ENCODE results near the gene RSU1. TPM values are rescaled to one million over a fixed set of nuclear protein-coding genes. Genes with fewer than 3 reads are reported as not detected.
A peak's percentile ranks its signal among the peaks of the same experiment; 100 is the strongest.

RSU1 gene
- total and polyA plus RNA-seq, 2 donors (not counting 3 experiments of a cell fraction or from before 2014, with no cell fraction given), result 80.2 to 104 TPM

GRCh38 chr10:16792675-16793074, 24.5 kb downstream of the RSU1 start:
- Histone ChIP-seq H3K9ac (replicated peaks; ENCODE audit: extremely low read depth, insufficient read depth, low read length) (no peak overlapping the region), H4K20me1 (replicated peaks; ENCODE audit: control insufficient read depth, extremely low read depth, insufficient read depth, low read length) (no peaks in the 10 kb centered on the region), H3K79me2 (ENCODE audit: control insufficient read depth, insufficient read depth, low read length) (peaks cover 30% of the 10 kb centered on the region), H3K27me3 (ENCODE audit: control insufficient read depth in 2 of 2, insufficient read depth in 2 of 2, low read length in 2 of 2) (no peaks in the 10 kb centered on the region), H3K4me3 (replicated peaks in 1 of 3; ENCODE audit: insufficient read depth in 1 of 3, low read depth in 1 of 3, low read length in 3 of 3) (no peak overlapping the region), H2AFZ (ENCODE audit: low read depth, low read length) (no peak overlapping the region), H3K9me3 (replicated peaks; ENCODE audit: control insufficient read depth, insufficient read depth, low read length) (no peaks in the 10 kb centered on the region), H3K9me1 (replicated peaks; ENCODE audit: control insufficient read depth, extremely low read depth, insufficient read depth, low read length) (no peaks in the 10 kb centered on the region), H3K4me1 (ENCODE audit: control insufficient read depth, extremely low read depth, insufficient read depth, low read length) (no peaks in the 10 kb centered on the region), H3K27ac (ENCODE audit: insufficient read depth, low read depth, low read length) (no peak overlapping the region), H3K36me3 (ENCODE audit: control insufficient read depth in 2 of 2, extremely low read depth in 1 of 2, insufficient read depth in 2 of 2, low read length in 2 of 2) (peaks cover 0 to 3% of the 10 kb centered on the region in 2 experiments), H3K4me2 (ENCODE audit: insufficient read depth, low read length) (no peak overlapping the region)
- FAIRE-seq, result peak; percentile 21
- ChIA-PET CTCF (interaction anchor here (3.3 kb wide), 1 partner anchor 16 kb away, joined by 12 read pairs; no protein-coding TSS in a partner anchor), POLR2A (no interaction called here)
- no peak for DNase-seq (ENCODE audit: low read depth, low spot score)
- intact Hi-C loops (cut with micrococcal nuclease), result no loop called here
- dilution Hi-C loops (cut with MboI; ENCODE audit: extremely low pct_ligation_motif_present, low sequenced_read_pairs), result no loop called here
- no peak for TF ChIP-seq FOS (IDR thresholded peaks at IDR 0.05; ENCODE audit: borderline replicate concordance, insufficient read depth, low read length)
- no peak for TF ChIP-seq CTCF (IDR thresholded peaks at IDR 0.05; ENCODE audit: extremely low read depth in 1 of 2, insufficient read depth in 1 of 2, low read depth in 1 of 2, low read length in 2 of 2)
- no peak for TF ChIP-seq POLR2A (IDR thresholded peaks at IDR 0.05; ENCODE audit: low read depth, low read length)
- no peak for TF ChIP-seq JUN (IDR thresholded peaks at IDR 0.05; ENCODE audit: borderline replicate concordance, insufficient read depth, insufficient read length, low read depth)
- TF ChIP-seq POLR2AphosphoS5 (IDR thresholded peaks at IDR 0.05; ENCODE audit: insufficient read depth, low read depth, low read length), result no peak
- no TSS peak for BruUV-seq (replicated peaks)

- no peak overlapping the region for H3K4me2 ChIP-seq (ENCODE audit: insufficient read depth, low read length)
- FAIRE-seq, result no peak
- ChIA-PET POLR2A (no interaction called here), CTCF (interaction anchor here (1.4 kb wide), 1 partner anchor 19 kb away, joined by 3 read pairs; no protein-coding TSS in a partner anchor)
- TF ChIP-seq POLR2AphosphoS5 (IDR thresholded peaks at IDR 0.05; ENCODE audit: insufficient read depth, low read depth, low read length), result no peak
- no peak for TF ChIP-seq CTCF (IDR thresholded peaks at IDR 0.05; ENCODE audit: extremely low read depth in 1 of 2, insufficient read depth in 1 of 2, low read depth in 1 of 2, low read length in 2 of 2)
- TF ChIP-seq POLR2A (IDR thresholded peaks at IDR 0.05; ENCODE audit: low read depth, low read length), result no peak
- TF ChIP-seq FOS (IDR thresholded peaks at IDR 0.05; ENCODE audit: borderline replicate concordance, insufficient read depth, low read length), result no peak
- no peak for TF ChIP-seq JUN (IDR thresholded peaks at IDR 0.05; ENCODE audit: borderline replicate concordance, insufficient read depth, insufficient read length, low read depth)
- no peak for TF ChIP-seq GATA2 (IDR thresholded peaks at IDR 0.05; ENCODE audit: insufficient read depth, insufficient read length, low read depth, low read length)
- no peak for TF ChIP-seq MYC (IDR thresholded peaks at IDR 0.05; ENCODE audit: low read depth, low read length)
- no peak for TF ChIP-seq EZH2 (IDR thresholded peaks at IDR 0.05; ENCODE audit: borderline replicate concordance, low read depth, low read length, severe bottlenecking)
- TF ChIP-seq MAX (IDR thresholded peaks at IDR 0.05; ENCODE audit: insufficient read depth, insufficient read length), result no peak
- H3K4me1 ChIP-seq (ENCODE audit: control insufficient read depth, extremely low read depth, insufficient read depth, low read length), result no peaks in the 10 kb centered on the region
- H3K9me3 ChIP-seq (replicated peaks; ENCODE audit: control insufficient read depth, insufficient read depth, low read length), result no peaks in the 10 kb centered on the region
- H3K4me3 ChIP-seq (replicated peaks in 1 of 3; ENCODE audit: insufficient read depth in 1 of 3, low read depth in 1 of 3, low read length in 3 of 3), result no peak overlapping the region
- intact Hi-C loops (cut with micrococcal nuclease) (no loop called here), dilution Hi-C loops (cut with MboI; ENCODE audit: extremely low pct_ligation_motif_present, low sequenced_read_pairs) (no loop called here)
- no TSS peak for BruUV-seq (replicated peaks)
- no peak for DNase-seq (ENCODE audit: low read depth, low spot score)
- no peaks in the 10 kb centered on the region for H3K27me3 ChIP-seq (ENCODE audit: control insufficient read depth in 2 of 2, insufficient read depth in 2 of 2, low read length in 2 of 2)
- no peak overlapping the region for H3K27ac ChIP-seq (ENCODE audit: insufficient read depth, low read depth, low read length)
- peaks cover 0 to 3% of the 10 kb centered on the region in 2 experiments for H3K36me3 ChIP-seq (ENCODE audit: control insufficient read depth in 2 of 2, extremely low read depth in 1 of 2, insufficient read depth in 2 of 2, low read length in 2 of 2)
- no peak overlapping the region for H3K9ac ChIP-seq (replicated peaks; ENCODE audit: extremely low read depth, insufficient read depth, low read length)
- H4K20me1 ChIP-seq (replicated peaks; ENCODE audit: control insufficient read depth, extremely low read depth, insufficient read depth, low read length), result no peaks in the 10 kb centered on the region
- H3K79me2 ChIP-seq (ENCODE audit: control insufficient read depth, insufficient read depth, low read length), result peaks cover 17% of the 10 kb centered on the region
- no peaks in the 10 kb centered on the region for H3K9me1 ChIP-seq (replicated peaks; ENCODE audit: control insufficient read depth, extremely low read depth, insufficient read depth, low read length)
- H2AFZ ChIP-seq (ENCODE audit: low read depth, low read length), result no peak overlapping the region
Measured at GRCh38 chr10:16789765-16790164, 27.5 kb downstream of the RSU1 start.
